KMS-11 (cell line): Measurements from ENCODE around the gene CENPS.
A peak's percentile ranks its signal among the peaks of the same experiment; 100 is the strongest.
"Not testable (repeated sequence)": the region's sequence is repeated elsewhere in the genome, so short reads cannot be mapped to it uniquely, and the experiment has no call there.

Experiments
- H2AFZ ChIP-seq: fragments of 200-600 bp; sonication (generic); 2 replicates; pipeline ENCODE4 v1.6.1; 2016; ENCODE audit warnings: antibody characterized with exemption, mixed run types, low read depth
- H3K27ac ChIP-seq: fragments of 200-600 bp; sonication (generic); 2 replicates; pipeline ENCODE4 v1.6.1; 2016; ENCODE audit warnings: mild to moderate bottlenecking, mixed run types
- H3K27me3 ChIP-seq: fragments of 200-600 bp; sonication (generic); 2 replicates; pipeline ENCODE4 v1.6.1; 2017; ENCODE audit warnings: mild to moderate bottlenecking, low read depth, mixed run types, moderate library complexity; ENCODE audit not compliant: insufficient read depth
- H3K36me3 ChIP-seq: fragments of 200-600 bp; sonication (generic); 2 replicates; pipeline ENCODE4 v1.6.1; 2017; ENCODE audit warnings: mild to moderate bottlenecking, mixed run types; ENCODE audit not compliant: insufficient read depth
- H3K4me1 ChIP-seq: fragments of 200-600 bp; sonication (generic); 2 replicates; pipeline ENCODE4 v1.6.1; 2016; ENCODE audit warnings: mild to moderate bottlenecking, low read depth, mixed run types; ENCODE audit not compliant: poor library complexity, severe bottlenecking
- H3K4me2 ChIP-seq: fragments of 200-600 bp; sonication (generic); 2 replicates; pipeline ENCODE4 v1.7.0; 2016; ENCODE audit warnings: mild to moderate bottlenecking, mixed run types
- H3K4me3 ChIP-seq: fragments of 200-600 bp; sonication (generic); IDR thresholded peaks from 2 replicates; pipeline ENCODE4 v1.6.1; 2017; ENCODE audit warnings: low read depth, low read length, mixed read lengths; ENCODE audit not compliant: insufficient read depth
- H3K79me2 ChIP-seq: fragments of 200-600 bp; sonication (generic); 2 replicates; pipeline ENCODE4 v1.6.1; 2016; ENCODE audit warnings: low read depth, mixed run types; ENCODE audit not compliant: insufficient read depth
- H3K9ac ChIP-seq: fragments of 200-600 bp; sonication (generic); 2 replicates; pipeline ENCODE4 v1.6.1; 2016; ENCODE audit warnings: mild to moderate bottlenecking, mixed run types
- H4K20me1 ChIP-seq: fragments of 200-600 bp; sonication (generic); 2 replicates; pipeline ENCODE4 v1.6.1; 2016; ENCODE audit warnings: mild to moderate bottlenecking, mixed run types; ENCODE audit not compliant: insufficient read depth
- CTCF ChIP-seq: fragments of 200-600 bp; sonication (generic); conservative IDR thresholded peaks from 2 replicates; pipeline ENCODE4 v1.6.1; 2017; ENCODE audit warnings: low read depth, mild to moderate bottlenecking, antibody characterized with exemption, low read length, moderate library complexity, mixed read lengths

Gene CENPS

GRCh38 chr1:10456048-10456447, 25.8 kb downstream of the CENPS start:
- H3K9ac ChIP-seq: no peak overlapping the region
- H3K27ac ChIP-seq: no peak overlapping the region
- no peak overlapping the region for H3K4me3 ChIP-seq
- H3K79me2 ChIP-seq: no peaks in the 10 kb centered on the region
- no peak overlapping the region for H2AFZ ChIP-seq
- no peak for TF ChIP-seq CTCF
- peaks cover 30% of the 10 kb centered on the region for H3K4me1 ChIP-seq
- no peak overlapping the region for H3K4me2 ChIP-seq
- H3K36me3 ChIP-seq: no peaks in the 10 kb centered on the region
- H4K20me1 ChIP-seq: no peaks in the 10 kb centered on the region
- no peaks in the 10 kb centered on the region for H3K27me3 ChIP-seq

DNA sequence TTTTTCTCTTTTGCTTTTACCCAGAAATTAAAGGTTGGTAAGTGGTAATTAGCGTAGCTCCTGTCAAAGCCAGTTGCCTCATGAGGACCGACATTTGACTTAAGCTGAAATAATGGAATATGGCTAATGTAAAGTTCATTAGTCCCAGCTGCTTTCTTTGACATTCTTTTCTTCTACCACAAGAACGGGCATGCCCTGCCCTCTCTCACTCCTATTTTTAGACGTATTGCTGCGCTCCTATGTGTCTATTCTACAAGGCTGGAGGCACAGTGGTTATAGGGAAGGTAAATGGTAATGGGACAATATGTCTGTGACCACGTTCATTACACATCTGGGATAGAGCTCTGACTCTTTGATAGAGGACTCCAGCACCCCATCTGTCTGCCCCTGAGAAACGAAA, 26.4 kb downstream of the CENPS start:
- Histone ChIP-seq H3K9ac (no peak overlapping the region), H3K4me1 (peaks cover 30% of the 10 kb centered on the region), H3K27me3 (no peaks in the 10 kb centered on the region), H3K4me2 (no peak overlapping the region), H2AFZ (no peak overlapping the region), H3K79me2 (no peaks in the 10 kb centered on the region), H3K27ac (no peak overlapping the region), H4K20me1 (no peaks in the 10 kb centered on the region), H3K4me3 (no peak overlapping the region), H3K36me3 (no peaks in the 10 kb centered on the region)
- TF ChIP-seq CTCF: no peak

DNA sequence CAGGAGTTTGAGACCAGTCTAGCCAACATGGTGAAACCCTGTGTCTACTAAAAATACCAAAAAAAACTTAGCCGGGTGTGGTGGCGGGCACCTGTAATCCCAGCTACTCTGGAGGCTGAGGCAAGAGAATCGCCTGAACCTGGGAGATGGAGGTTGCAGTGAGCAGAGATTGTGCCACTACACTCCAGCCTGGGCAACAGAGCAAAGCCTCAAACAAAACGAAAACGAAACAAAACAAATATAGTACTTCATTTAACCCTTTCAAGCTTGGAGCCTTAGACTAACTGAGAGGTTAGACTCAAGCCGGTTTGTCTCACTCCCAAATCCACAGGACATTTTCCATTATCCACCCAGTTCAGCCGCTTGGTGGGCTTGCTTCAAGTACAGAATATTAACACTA, 27.2 kb downstream of the CENPS start:
- not testable (repeated sequence) for H3K27me3 ChIP-seq, H3K79me2 ChIP-seq, H4K20me1 ChIP-seq, H2AFZ ChIP-seq, H3K4me3 ChIP-seq, H3K9ac ChIP-seq, H3K27ac ChIP-seq, H3K36me3 ChIP-seq
- peak overlapping the region; percentile 26; the same call in 1 of the 2 replicates for H3K4me2 ChIP-seq
- peaks cover 30% of the 10 kb centered on the region for H3K4me1 ChIP-seq

DNA sequence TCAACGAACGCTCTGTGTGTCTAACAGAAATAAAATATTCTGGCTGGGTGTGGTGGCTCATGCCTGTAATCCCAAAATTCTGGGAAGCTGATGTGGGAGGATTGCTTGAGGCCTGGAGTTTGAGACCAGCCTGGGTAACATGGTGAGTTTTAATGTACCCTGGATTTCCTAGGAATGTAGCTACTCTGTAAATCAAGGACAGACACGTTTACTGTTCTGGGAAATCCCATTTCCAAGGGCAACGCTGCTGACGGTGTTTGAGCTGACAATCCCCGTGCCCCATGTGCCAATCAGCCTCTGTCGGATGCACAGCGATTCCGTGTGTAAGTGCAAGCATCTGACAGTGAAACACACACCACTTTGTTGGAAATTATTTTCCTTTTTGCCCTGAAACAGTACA, 27.6 kb downstream of the CENPS start:
- Histone ChIP-seq H3K36me3 (0 out of 2 replicates have a peak, but pooled peaks cover 5% of the 10 kb centered on the region), H3K4me3 (no peak overlapping the region), H3K27ac (no peak overlapping the region), H3K79me2 (no peaks in the 10 kb centered on the region), H3K4me1 (peaks cover 30% of the 10 kb centered on the region), H4K20me1 (no peaks in the 10 kb centered on the region), H3K4me2 (peak overlapping the region; percentile 26; the same call in 1 of the 2 replicates), H3K9ac (no peak overlapping the region), H3K27me3 (no peaks in the 10 kb centered on the region), H2AFZ (no peak overlapping the region)
- TF ChIP-seq CTCF: no peak

DNA sequence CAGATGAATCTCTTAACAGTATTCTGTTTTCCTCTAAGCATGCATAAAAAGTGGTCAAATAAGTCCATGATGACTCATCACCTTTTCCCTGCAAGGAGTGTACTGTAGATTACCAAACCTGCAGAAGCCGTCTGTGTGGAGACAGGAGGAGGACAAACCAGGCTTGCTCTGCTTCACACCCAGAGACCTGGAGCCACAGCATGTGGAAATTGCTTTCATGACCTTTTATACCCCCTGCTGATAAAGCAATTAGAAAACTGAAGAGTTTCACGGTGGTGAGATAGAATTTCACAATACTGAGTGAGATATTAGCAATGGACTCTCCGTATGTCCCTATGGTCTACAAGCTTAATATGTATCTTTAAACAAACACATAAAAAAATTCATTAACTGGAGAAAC, 29.0 kb downstream of the CENPS start:
- Histone ChIP-seq H3K4me3 (no peak overlapping the region), H3K9ac (no peak overlapping the region), H3K4me2 (peak overlapping the region; percentile 6; the same call in 1 of the 2 replicates), H3K79me2 (no peaks in the 10 kb centered on the region), H3K27me3 (no peaks in the 10 kb centered on the region), H3K27ac (peak overlapping the region; percentile 16; the same call in 1 of the 2 replicates), H4K20me1 (no peaks in the 10 kb centered on the region), H2AFZ (no peak overlapping the region), H3K4me1 (peaks cover 30% of the 10 kb centered on the region), H3K36me3 (0 out of 2 replicates have a peak, but pooled peaks cover 8% of the 10 kb centered on the region)
- TF ChIP-seq CTCF: no peak
